HG03280 (cell line): ENCODE measurements around the gene MBD2.
A peak's percentile ranks its signal among the peaks of the same experiment; 100 is the strongest.
"Not testable (repeated sequence)": the region's sequence is repeated elsewhere in the genome, so short reads cannot be mapped to it uniquely, and the experiment has no call there.

Experiments used
- ATAC-seq: cut with Tn5 transposase; IDR thresholded peaks from one replicate; pipeline ENCODE4 v1.9.1; 2021; ENCODE audit warnings: mild to moderate bottlenecking, moderate library complexity; ENCODE audit not compliant: unreplicated experiment

Gene MBD2

DNA sequence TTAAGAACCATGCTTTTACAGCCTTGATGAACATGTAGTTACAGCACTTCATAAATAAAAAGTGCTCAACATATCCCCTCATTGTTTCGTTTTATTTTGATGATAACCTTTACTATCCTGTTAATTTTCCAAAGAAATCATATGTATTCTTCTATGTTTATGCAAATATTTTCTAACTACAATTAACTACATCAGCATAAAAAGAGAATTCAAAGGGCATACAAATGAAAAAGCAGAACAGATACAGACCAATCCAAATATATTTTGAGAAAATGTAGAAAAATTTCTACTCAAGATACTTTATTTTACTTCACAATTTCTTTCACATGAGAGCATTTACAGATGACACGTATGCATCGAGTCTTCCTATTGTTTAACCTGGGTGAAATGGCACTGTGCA is 69.1 kb downstream of the MBD2 start:
- ATAC-seq = no peak

DNA sequence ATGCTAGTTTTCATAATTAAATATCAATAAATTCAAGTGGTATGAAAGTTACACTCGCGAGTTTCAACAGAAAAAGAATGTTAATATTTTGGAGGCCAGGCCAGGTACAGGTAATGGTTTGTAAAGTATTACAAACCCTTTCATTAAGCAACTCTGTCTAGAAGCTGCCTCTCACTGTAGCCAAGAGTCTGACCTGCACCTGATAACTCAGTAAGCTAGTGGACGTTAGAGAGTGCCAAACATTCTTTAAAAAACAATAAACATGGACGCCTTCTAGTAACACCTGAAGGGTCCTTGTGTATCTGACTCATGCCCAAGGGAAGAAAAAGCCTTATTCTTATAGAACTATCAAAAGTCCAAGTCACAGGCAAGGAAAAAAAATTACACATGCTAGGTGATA is 70.2 kb downstream of the MBD2 start:
- no peak for ATAC-seq

DNA sequence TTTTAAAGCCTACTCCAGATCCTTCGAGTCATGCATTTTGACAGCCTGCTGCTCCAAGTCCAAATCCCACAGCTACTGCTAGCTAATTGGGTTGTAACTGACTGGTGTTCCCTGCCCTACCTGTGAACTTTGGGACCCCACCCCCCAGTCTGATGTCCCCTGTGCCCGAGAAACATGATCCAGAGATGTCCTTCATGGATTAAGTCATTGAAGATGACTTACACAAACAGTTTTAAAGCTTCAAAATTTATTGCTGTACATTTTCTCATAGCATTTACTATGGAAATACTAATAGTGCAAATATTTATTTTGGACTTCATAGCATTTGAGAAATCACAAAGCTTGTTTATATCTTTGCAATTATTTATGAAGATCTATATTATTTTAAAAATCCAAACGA is 73.1 kb downstream of the MBD2 start:
- ATAC-seq = no peak

DNA sequence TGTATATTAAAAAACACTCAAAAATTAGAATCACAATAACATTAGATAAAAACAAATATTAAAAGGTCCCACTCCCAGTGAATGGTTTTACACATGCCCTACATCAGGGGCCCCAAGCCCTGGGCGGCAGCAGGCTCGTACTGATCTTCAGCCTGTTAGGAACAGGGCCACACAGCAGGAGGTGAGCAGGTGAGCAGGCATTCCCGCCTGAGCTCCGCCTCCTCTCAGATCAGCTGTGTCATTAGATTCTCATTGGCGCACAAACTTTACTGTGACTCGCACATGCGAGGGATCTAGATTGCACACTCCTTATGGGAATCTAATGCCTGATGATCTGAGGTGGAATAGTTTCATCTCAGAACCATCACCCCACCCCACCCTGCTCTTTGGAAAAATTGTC is 74.2 kb downstream of the MBD2 start:
- no peak for ATAC-seq

DNA sequence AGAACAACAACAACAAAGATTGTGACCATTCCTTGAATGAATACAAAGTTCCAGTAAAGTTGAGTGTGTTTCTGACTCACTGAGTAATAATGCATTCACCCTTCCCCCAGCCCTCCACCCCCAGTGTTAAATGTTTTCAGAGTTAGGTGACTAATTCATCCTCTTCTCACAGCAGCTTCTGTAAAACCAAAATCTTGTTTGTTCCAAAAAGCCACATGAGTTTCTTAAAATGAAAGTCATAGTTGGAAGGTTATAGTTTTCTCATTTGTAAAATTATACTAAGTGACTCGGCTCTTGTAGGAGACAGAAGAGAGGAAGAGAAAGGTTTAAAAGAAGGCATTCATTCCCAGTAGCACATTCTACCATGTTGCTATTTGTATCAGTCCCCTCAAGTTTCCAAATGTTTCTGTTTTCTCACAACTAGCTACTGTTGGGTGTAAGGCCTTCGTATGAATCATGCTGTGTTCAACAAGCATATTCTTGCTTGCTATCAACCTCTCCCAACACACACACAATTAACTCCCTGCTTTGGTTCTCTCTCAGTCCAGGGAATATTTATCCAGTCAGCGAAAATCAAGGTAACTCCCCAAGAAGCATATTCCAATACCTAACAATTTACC is 75.3 kb downstream of the MBD2 start:
- ATAC-seq = peak; percentile 49

DNA sequence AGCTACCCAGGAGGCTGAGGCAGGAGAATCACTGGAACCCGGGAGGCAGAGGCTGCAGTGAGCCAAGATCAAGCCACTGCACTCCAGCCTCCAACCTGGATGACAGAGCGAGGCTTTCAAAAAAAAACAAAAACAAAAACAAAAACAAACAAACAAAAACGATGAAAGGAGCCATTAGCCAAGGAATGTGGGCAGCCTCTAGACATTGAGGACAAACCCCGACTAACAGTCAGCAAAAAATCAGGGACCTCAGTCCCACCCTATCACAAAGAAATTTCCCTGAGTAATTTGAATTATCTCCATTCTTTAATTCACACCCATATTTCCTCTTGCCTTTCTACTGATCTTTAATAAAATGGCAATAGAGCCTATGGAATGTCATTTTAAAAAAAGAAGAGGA is 75.8 kb downstream of the MBD2 start:
- ATAC-seq = no peak

DNA sequence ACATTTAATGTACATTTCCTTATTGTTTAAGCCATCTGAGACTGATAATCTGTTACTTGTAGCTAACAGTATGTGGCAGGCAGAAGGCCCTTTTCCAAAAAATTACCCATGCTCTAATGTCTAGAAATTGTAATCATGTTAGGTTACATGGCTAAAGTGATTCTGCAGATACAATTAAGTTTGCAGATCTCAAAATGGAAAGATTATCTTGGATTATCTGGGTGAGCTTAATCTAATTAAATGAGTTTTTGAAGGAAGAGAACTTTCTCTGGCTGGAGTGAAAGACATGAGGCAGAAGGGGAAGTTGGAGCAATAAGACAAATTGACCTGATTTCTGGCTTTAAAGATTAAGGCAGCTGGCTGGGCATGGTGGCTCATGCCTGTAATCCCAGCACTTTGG is 76.3 kb downstream of the MBD2 start:
- no peak for ATAC-seq

DNA sequence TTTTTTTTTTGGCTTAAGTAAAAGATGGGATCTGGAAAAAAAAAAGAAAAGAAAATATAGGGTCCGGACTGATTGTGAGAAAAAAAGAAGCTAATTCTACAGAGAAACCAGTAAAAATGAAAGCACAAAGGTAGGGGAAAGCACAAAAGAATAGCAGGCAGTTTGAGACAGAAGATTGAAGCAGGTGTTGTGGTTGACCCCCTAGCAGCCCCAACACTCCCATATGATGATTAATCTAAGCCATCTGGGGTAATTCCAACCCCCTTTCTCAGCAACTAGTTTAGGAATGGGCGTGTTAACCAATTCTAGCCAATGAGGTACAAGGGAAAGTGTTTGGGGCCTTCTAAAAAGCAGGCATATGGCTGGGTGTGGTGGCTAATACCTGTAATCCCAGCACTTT is 77.0 kb downstream of the MBD2 start:
- ATAC-seq = peak; percentile 80

DNA sequence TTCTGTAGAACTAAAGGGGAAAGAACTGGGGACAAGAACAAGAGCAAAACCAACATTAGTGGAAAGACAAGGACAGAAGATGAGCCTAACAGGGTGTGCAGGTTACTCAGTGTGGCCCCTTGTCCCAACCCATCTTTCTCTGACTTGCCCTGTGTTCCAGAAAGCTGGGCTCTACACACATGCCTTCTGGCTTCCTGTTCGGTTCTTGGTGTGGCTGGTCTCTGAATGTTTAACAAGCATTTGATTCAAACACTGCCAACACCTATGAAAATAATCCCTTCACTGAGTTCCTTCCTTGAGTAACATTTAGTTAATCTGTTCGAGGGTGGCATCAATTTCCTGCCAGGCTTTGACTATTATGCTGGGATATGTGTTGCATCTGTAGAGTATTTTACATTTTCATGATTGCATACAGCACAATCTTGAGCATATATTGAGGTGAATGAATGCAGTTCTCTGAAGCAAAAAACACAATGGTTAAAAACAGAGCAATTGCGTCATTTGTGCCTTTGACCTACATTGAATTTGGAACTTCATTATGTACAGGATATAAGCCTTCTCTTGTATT is 83.3 kb downstream of the MBD2 start:
- no peak for ATAC-seq

DNA sequence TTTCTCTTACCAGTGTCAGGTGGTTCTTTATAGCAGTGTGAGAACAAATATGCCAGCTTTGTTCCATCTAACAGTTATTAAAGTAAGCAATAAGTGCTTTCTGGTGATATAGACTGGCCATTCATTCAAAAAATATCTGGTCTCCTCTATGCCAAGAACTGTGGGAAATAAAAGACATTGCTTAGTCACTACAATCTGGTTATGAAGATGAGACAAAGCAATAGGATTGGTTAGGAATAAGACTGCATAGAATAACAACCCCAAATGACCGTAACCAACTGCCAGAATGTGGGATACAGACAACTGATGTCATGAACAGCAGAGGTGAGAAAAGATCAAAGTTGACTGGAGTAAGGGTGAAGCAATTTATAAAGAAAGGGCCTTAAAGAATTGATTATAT is 83.8 kb downstream of the MBD2 start:
- no peak for ATAC-seq

DNA sequence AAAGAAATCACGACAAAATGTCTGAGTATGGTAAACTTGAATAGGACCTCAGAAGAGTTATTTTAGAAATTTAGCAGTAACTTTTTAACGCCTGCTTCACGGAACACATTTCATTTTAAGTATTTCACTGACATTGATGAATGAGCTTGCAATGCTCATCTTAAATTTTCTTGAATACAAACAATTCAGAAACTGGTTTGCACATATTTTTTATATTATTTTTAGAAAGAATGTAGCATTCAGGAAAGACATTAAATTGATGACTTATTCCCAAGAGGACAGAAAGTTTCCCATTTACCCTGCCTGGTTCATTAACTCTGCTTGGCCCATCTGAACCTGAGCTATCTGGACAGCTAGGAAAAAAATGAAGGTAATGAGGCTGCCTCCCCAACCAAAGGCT is 89.3 kb downstream of the MBD2 start:
- no peak for ATAC-seq

DNA sequence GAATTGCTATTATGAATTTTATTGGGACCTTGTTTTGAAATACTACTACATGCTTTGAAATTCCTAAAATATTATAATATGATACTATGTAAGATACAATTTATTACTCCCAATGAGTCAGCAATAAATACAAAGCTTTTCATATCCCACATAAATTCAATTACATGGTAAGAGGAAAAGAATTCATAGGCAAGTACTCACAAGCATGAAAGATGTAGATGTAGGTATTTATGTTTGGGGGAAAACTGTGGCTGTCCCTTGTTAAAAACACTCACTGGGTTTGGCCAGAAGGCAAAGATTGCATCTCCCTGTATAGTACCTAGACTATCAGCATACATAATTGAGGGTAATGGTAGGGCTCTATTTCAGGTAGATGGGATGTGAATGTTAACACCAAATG is 90.4 kb downstream of the MBD2 start:
- no peak for ATAC-seq

DNA sequence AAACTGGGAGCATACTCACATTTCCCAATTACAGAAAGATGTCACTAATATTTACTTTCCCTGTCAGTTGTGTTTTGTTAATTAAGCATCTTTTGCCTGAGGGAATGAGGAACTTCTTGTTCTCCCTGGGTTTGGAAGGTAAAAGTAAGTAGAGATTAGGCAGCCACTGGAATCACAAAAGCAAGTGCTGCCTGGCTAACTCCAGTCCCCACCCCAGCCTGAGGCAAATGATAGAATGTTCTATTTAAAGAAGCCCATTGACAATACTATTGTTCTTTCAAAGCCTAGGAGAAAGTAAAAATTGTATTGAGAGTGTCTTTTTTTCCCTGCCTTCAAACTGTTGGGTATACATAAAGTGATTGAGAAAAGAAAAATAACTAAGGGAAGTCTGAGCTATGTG is 93.8 kb downstream of the MBD2 start:
- no peak for ATAC-seq

DNA sequence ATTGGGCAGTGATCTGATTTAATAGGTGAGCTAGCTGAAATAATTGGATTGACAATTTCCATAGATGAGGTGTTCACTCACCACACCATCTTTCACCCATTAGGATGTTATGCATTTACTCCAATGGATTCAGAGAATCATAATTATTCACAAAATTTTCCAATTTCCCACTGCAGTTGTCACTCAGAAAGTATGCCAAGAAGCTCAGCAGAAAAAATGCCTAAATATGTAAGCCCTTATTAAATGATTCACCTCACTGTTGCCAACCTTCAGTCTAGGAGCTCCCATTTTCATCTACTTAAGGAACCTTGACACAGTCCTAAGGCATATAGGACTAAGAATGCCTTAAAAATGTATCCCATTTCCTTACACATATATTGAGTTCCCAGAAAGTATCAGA is 94.3 kb downstream of the MBD2 start:
- ATAC-seq = no peak

DNA sequence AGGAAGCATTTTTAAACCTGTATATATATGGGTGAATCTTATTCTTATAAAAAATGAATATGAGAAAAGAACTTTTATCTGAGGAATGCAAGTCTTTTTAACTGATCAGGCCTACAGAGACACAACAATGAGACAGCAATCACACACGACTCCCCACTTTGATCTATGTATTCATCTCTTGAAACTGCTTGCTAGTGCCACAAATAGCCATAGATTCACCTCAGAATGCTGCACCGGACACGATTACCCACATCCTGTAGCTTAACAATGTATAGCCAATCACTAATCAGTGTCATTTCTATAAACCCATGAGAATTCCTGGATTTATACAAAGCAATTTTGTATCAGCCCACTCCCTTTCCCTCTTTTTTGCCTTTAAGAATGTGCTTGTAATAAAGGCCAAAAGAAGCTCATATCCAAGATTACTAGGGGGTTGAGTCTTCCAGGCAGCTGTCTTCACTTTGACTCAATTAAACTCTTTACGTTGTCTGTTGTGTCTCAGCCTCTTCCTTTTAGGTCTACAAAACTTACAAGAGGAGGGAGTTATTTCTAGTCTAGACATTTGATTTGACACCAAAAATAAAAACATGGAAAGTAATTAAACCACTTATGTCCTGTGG is 94.9 kb downstream of the MBD2 start:
- ATAC-seq = peak; percentile 84

DNA sequence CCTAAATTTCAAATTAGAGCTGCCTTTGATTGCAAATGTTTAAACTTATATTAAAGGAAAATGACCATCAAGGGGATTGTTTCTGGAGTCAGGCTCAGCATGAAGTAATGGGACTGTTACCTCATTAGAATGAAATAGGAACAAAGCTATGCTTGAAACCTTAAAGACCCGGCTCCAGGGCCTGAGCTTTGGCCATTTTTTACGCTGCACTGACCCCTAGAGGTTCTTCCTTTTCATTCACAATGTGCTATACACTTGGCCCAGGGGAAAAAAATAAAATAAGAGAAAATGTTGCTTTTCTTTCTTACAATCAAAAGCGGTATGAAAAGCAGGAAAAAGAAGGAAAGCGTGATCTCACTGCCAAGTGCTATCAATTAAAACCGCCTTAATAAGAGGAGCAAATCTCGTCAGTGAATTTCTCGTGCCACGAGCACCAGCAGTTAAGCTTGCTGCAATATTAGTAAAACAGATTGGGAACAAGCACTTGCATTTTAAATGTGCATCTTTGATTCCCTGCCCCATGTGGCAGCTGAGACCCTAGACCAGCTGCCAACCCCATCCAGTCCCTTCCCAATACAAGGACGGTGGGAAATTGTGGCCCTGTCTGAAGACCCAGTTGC is 96.6 kb downstream of the MBD2 start:
- ATAC-seq = peak; percentile 61

DNA sequence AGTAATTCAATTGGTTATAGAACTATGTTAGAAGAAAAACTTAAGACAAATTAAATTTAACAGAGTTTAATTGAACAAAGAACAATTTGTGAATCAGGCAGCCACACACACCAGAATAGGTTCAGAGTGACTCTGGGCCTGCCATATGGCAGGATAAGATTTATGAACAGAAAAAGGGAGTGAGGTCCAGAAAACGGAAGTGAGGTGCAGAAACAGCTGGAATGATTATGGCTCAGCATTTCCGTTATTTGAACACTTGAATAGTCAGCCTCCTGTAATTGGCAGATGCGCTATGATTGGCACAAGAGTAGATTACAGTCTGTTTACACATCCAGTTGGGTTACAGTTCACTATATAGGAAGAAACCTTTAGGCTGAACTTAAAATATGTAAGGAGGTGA is 99.0 kb downstream of the MBD2 start:
- ATAC-seq = no peak

DNA sequence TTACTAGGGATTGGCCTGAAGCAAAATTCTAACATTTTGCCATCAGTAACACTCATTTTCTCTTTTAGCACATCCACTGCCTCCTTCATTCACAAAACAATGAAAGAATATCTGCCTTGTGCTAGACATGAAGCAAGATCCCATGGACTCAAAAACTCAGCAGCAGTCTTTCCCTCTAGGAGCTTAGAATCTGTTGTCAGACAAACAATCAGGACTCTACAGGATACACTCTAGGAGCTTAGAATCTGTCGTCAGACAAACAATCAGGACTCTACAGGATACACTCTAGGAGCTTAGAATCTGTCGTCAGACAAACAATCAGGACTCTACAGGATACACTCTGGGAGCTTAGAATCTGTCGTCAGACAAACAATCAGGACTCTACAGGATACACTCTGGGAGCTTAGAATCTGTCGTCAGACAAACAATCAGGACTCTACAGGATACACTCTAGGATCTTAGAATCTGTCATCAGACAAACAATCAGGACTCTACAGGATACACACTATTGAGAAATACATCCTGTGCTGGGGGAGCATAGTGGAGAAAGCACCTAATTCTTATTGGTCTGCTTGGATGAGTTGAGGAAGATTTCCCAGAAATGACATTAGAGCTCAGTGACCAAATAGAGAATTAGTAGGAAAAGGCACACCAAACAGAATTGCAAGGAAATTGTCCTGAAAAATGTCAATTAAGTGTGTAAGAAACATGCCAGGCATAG is 100.6 kb downstream of the MBD2 start:
- not testable (repeated sequence) for ATAC-seq

DNA sequence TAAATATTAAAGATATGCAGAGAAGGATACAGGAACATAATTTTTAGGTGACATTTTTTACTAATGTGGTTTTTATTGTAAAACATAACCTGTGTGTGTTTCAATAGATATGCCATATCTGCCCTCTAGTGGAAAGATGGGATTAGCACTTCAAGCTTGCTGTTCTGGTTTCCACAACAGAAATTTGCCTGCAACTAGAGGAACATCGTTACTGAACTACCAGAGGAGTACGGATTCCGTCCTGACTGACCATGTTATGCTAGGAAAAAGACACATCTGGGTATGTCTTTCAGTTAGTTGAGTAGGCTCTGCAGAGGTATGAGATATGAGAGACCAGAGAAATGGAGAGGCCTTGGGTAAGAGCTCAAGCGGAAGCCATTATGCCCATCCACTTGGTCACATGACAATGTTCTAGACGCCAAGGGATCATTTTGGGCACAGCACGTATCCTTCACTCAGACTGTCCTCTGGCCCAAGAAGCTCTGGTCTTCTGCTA is 104.9 kb downstream of the MBD2 start:
- peak; percentile 89 for ATAC-seq

DNA sequence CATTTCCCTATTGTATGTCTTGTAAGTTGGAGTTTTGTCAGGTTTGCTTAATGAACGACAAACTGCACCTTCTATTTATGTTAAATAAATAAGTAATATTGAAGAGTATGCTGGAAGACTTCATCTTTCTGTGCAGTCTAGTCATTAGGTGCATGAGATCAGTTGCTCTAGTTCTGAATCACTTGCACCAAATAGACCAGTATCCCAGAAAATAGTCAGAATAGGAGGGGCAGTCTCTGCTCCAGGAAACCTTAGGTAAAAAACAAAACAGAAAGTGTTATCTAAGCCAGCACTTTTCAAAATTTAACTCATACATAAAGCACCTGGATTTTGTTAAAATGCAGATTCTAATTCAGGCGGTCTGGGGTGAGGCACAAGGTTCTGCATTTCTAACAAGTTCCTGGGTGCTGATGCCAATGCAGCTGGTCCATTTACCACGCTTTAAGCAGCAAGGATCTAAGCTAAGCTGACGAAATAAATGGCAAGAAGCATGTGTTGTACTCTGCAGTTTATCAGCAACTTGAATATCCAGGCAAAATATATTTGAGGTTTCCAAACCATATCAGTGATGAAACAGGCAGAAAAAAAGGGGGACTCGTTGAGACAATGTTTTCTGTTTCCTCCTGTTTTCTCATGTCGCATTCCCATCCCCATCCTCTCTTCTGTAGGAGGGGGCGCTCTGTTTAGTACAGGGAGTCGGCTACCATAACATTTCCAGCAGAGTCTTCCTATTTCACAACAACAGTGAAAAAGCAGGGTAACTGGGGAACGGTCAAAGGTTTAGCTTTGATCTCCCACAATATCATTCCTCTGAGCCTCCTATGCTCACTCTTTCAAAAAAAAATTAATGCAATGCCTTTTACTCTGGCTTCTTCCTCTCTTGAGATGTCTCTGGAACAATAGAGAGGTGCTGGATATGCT is 106.4 kb downstream of the MBD2 start:
- ATAC-seq = no peak
